Ishikawa (cell line): ENCODE measurements around the gene HK3.

ENCODE experiments used
- CEBPB ChIP-seq: IDR thresholded peaks from 2 replicates; pipeline ENCODE4 v1.6.1; 2012
- CREB1 ChIP-seq: IDR thresholded peaks from 2 replicates; pipeline ENCODE4 v1.6.1; 2012; ENCODE audit warnings: low read depth
- EGR1 ChIP-seq: IDR thresholded peaks from 2 replicates; pipeline ENCODE4 v1.6.1; 2012
- EP300 ChIP-seq: IDR thresholded peaks from 2 replicates; pipeline ENCODE4 v1.6.1; 2012; ENCODE audit warnings: borderline replicate concordance
- FOXM1 ChIP-seq: IDR thresholded peaks from 2 replicates; pipeline ENCODE4 v1.6.1; 2012; ENCODE audit warnings: low read depth, borderline replicate concordance
- MAX ChIP-seq: IDR thresholded peaks from 2 replicates; pipeline ENCODE4 v1.6.1; 2012
- NFIC ChIP-seq: IDR thresholded peaks from 2 replicates; pipeline ENCODE4 v1.6.1; 2012
- RAD21 ChIP-seq: IDR thresholded peaks from 2 replicates; pipeline ENCODE4 v1.6.1; 2012; ENCODE audit warnings: low read depth
- REST ChIP-seq: IDR thresholded peaks from 2 replicates; pipeline ENCODE4 v1.6.1; 2012; ENCODE audit warnings: low read depth, mild to moderate bottlenecking
- TAF1 ChIP-seq: IDR thresholded peaks from 2 replicates; pipeline ENCODE4 v1.6.1; 2012; ENCODE audit warnings: low read depth, mild to moderate bottlenecking
- TCF12 ChIP-seq: IDR thresholded peaks from 2 replicates; pipeline ENCODE4 v1.6.1; 2012; ENCODE audit warnings: low read depth
- TEAD4 ChIP-seq: IDR thresholded peaks from 2 replicates; pipeline ENCODE4 v1.6.1; 2012
- USF1 ChIP-seq: IDR thresholded peaks from 2 replicates; pipeline ENCODE4 v1.6.1; 2012
- YY1 ChIP-seq: IDR thresholded peaks from 2 replicates; pipeline ENCODE4 v1.6.1; 2012; ENCODE audit warnings: low read depth
- ZBTB7A ChIP-seq: IDR thresholded peaks from 2 replicates; pipeline ENCODE4 v1.6.1; 2012; ENCODE audit warnings: low read depth

Gene HK3

GRCh38 chr5:176881021-176881749, 18.0 kb downstream of the HK3 start:
- TF ChIP-seq ZBTB7A (no peak), TEAD4 (no peak), EP300 (no peak), YY1 (no peak), CEBPB (no peak), FOXM1 (no peak), RAD21 (no peak), NFIC (no peak), EGR1 (no peak), MAX (no peak), TCF12 (no peak), CREB1 (no peak), REST (no peak), TAF1 (no peak), USF1 (no peak)

GRCh38 chr5:176880366-176881020, 18.7 kb downstream of the HK3 start:
- TF ChIP-seq YY1, result no peak
- TF ChIP-seq ZBTB7A, result no peak

GRCh38 chr5:176879663-176880361, 19.3 kb downstream of the HK3 start:
- no peak for TF ChIP-seq TCF12
- no peak for TF ChIP-seq CEBPB
- TF ChIP-seq RAD21, result no peak
- TF ChIP-seq MAX, result no peak
- TF ChIP-seq EGR1, result no peak
- TF ChIP-seq TAF1, result no peak
- no peak for TF ChIP-seq FOXM1
- no peak for TF ChIP-seq EP300

- TF ChIP-seq NFIC, result no peak
- no peak for TF ChIP-seq EP300
- no peak for TF ChIP-seq USF1
- no peak for TF ChIP-seq ZBTB7A
- TF ChIP-seq CEBPB, result no peak
- TF ChIP-seq RAD21, result no peak
These were observed 20.1 kb downstream of the HK3 start for GRCh38 chr5:176878906-176879662.

- TF ChIP-seq TCF12 (no peak), EGR1 (no peak), USF1 (no peak), EP300 (no peak), MAX (no peak), CEBPB (no peak), RAD21 (no peak), FOXM1 (no peak), TEAD4 (no peak), NFIC (no peak), REST (no peak), ZBTB7A (no peak), CREB1 (no peak), TAF1 (no peak), YY1 (no peak)
These were observed 20.7 kb downstream of the HK3 start for GRCh38 chr5:176878463-176878862.
